Right renal pelvis (tissue), 4 donors: Measurements from ENCODE around the gene CWH43. TPM values are rescaled to one million over a fixed set of nuclear protein-coding genes. Genes with fewer than 3 reads are reported as not detected.
"Not testable (repeated sequence)": the region's sequence is repeated elsewhere in the genome, so short reads cannot be mapped to it uniquely, and the experiment has no call there.

Experiments used
- DNase-seq, 4 donors: peaks; one replicate each; pipeline ENCODE4 v3.0.0-alpha.2; 2013; ENCODE audit warnings: low read depth in 4 of 4, low spot score in 3 of 4, missing footprints in 1 of 4
- polyA plus RNA-seq, 4 donors: library from polyadenylated mRNA; unstranded; fragments of 120-200 nt; gene quantifications; one replicate each; pipeline ENCODE4 v1.2.1, GENCODE V29; 2013; ENCODE audit not compliant: insufficient read length in 4 of 4

CWH43 gene
- polyA plus RNA-seq, 4 donors = 5.7 to 8.3 (median 7.0) TPM

DNA sequence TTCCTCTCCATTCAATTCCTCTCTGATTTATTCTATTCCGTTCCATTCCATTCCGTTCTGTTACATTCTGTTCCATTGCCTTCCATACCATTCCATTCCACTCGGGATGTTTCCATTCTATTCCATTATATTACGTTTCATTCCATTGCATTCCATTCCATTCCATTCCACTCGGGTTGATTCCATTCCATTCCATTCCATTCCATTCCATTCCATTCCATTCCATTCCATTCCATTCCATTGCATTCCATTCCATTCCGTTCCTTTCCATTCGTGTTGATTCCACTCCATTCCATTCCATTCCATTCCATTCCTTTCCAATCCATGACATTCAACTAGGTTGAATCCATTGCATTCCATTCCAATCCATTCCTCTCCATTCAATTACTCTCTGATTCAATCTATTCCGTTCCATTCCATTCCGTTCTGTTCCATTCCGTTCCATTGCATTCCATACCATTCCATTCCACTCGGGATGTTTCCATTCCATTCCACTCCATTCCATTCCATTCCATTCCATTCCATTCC lies 106.6 kb downstream of the CWH43 start:
- not testable (repeated sequence) for DNase-seq

DNA sequence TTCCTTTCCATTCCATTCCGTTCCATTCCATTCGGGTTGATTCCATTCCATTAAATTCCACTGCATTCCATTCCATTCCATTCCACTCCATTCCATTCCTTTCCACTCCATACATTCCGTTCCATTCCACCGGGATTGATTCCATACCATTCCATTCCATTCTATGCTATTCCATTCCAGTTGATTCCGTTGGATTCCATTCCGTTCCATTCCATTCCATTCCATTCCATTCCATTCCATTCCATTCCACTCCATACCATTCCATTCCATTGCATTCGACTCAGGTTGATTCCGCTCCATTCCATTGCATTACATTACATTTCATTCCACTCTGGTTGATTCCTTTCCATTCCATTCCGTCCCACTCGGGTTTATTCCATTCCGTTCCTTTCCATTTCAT lies 110.1 kb downstream of the CWH43 start:
- DNase-seq = not testable (repeated sequence)

DNA sequence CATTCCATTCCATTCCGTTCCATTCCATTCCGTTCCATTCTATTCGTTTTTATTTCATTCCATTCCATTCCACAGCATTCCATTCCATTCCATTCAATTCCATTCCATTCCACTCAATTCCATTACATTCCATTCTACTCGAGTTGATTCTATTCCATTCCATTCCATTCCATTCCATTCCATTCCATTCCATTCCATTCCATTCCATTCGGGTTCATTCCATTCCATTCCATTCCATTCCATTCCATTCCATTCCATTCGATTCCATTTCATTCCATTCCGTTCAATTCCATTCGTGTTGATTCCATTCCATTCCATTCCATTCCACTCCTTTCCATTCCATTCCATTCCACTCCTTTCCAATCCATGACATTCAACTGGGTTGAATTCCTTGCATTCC lies 110.6 kb downstream of the CWH43 start:
- DNase-seq = not testable (repeated sequence)

DNA sequence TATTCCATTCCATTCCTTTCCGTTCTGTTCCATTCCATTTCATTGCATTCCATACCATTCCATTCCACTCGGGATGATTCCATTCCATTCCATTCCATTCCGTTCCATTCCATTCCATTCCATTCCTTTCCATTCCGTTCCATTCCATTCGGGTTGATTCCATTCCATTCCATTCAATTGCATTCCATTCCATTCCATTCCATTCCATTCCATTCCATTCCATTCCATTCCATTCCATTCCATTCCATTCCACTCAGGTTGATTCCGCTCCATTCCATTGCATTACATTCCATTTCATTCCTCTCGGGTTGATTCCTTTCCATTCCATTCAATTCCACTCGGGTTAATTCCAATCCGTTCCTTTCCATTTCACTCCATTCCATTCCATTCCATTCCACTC lies 111.0 kb downstream of the CWH43 start:
- DNase-seq = not testable (repeated sequence)

DNA sequence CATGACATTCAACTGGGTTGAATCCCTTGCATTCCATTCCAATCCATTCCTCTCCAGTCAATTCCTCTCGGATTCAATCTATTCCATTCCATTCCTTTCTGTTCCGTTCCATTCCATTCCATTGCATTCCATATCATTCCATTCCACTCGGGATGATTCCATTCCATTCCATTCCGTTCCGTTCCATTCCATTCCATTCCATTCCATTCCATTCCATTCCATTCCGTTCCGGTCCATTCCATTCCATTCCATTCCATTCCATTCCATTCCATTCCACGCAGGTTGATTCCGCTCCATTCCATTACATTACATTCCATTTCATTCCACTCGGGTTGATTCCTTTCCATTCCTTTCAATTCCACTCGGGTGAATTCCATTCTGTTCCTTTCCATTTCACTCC lies 111.4 kb downstream of the CWH43 start:
- DNase-seq = not testable (repeated sequence)

DNA sequence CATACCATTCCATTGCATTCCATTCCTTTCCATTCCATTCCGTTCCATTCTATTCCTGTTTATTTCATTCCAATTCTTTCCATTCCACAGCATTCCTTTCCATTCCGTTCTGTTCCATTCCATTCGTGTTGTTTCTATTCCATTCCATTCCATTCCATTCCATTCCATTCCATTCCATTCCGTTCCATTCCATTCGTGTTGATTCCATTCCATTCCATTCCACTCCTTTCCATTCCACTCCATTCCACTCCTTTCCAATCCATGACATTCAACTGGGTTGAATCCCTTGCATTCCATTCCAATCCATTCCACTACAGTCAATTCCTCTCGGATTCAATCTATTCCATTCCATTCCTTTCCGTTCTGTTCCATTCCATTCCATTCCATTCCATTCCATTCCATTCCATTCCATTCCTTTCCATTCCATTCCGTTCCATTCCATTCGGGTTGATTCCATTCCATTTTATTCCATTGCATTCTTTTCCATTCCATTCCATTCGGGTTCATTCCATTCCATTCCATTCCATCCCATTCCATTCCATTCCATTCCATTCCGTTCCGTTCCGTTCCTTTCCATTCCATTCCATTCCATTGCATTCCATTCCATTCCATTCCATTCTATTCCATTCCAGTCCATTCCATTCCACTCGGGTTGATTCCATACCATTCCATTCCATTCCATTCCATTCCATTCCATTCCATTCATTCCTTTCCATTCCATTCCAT lies 112.1 kb downstream of the CWH43 start:
- DNase-seq = not testable (repeated sequence)

DNA sequence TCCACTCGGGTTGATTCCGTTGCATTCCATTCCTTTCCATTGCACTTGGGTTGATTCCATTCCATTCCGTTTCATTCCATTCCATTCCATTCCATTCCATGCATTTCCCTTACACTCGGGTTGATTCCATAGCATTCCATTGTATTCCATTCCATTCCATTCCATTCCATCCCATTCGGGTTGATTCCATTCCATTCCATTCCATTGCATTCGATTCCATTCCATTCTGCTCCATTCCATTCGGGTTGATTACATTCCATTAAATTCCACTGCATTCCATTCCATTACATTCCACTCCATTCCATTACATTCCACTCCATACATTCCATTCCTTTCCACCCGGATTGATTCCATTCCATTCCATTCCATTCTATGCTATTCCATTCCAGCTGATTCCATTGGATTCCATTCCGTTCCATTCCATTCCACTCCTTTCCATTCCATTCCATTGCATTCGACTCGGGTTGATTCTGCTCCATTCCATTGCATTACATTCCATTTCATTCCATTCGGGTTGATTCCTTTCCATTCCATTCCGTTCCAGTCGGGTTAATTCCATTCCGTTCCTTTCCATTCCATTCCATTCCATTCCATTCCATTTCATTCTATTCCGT lies 113.9 kb downstream of the CWH43 start:
- DNase-seq = not testable (repeated sequence)

DNA sequence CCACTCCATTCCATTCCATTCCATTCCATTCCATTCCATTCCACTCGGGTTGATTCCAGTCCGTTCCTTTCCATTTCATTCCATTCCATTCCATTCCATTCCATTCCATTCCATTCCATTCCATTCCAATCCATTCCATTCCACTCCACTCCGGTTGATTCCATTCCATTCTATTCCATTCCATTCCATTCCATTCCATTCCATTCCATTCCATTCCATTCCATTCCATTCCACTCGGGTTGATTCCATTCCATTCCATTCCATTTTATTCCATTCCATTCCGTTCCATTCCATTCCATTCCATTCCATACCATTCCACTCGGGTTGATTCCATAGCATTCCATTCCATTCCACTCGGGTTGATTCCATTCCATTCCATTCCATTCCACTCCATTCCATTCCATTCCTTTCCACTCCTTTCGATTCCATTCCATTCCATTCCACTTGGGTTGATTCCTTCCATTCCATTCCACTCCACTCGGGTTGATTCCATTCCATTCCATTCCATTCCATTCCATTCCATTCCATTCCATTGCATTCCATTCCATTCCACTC lies 116.3 kb downstream of the CWH43 start:
- not testable (repeated sequence) for DNase-seq

DNA sequence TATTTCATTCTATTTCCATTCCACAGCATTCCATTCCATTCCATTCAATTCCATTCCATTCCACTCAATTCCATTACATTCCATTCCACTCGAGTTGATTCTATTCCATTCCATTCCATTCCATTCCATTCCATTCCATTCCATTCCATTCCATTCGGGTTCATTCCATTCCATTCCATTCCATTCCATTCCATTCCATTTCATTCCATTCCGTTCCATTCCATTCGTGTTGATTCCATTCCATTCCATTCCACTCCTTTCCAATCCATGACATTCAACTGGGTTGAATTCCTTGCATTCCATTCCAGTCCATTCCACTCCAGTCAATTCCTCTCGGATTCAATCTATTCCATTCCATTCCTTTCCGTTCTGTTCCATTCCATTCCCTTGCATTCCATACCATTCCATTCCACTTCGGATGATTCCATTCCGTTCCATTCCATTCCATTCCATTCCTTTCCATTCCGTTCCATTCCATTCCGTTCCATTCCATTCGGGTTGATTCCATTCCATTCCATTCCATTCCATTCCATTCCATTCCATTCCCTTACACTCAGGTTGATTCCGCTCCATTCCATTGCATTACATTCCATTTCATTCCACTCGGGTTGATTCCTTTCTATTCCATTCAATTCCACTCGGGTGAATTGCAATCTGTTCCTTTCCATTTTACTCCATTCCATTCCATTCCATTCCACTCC lies 117.5 kb downstream of the CWH43 start:
- DNase-seq = not testable (repeated sequence)

DNA sequence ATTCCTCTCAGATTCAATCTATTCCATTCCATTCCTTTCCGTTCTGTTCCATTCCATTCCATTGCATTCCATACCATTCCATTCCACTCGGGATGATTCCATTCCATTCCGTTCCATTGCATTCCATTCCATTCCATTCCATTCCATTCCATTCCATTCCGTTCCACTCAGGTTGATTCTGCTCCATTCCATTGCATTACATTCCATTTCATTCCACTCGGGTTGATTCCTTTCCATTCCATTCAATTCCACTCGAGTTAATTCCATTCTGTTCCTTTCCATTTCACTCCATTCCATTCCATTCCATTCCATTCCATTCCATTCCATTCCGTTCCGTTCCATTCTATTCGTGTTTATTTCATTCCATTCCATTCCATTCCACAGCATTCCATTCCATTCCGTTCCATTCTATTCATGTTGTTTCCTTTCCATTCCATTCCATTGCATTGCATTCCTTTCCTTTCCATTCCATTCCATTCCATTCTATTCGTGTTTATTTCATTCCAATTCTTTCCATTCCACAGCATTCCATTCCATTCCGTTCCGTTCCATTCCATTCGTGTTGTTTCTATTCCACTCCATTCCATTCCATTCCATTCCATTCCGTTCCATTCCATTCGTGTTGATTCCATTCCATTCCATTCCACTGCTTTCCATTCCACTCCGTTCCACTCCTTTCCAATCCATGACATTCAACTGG lies 118.3 kb downstream of the CWH43 start:
- DNase-seq = not testable (repeated sequence)

DNA sequence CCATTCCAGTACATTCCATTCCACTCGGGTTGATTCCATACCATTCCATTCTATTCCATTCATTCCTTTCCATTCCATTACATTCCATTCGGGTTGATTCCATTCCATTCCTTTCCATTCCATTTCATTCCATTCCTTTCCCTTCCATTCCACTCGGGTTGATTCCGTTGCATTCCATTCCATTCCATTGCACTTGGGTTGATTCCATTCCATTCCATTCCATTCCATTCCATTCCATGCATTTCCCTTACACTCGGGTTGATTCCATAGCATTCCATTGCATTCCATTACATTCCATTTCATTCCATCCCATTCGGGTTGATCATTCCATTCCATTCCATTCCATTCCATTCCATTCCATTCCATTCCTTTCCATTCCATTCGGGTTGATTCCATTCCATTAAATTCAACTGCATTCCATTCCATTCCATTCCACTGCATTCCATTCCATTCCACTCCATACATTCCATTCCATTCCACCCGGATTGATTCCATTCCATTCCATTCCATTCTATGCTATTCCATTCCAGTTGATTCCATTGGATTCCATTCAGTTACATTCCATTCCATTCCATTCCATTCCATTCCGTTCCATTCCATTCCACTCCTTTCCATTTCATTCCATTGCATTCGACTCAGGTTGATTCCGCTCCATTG lies 119.3 kb downstream of the CWH43 start:
- not testable (repeated sequence) for DNase-seq

DNA sequence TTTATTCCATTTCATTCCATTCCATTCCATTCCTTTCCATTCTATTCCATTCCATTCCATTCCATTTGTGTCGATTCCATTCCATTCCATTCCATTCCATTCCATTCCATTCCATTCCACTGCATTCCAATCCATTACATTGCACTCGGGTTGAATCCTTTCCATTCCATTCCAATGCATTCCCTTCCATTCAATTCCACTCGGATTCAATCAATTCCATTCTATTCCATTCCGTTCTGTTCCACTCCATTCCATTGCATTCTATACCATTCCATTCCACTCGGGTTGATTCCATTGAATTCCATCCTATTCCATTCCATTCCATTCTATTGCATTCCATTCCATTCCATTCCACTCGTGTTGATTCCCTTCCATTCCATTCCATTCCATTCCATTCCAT lies 121.2 kb downstream of the CWH43 start:
- DNase-seq = not testable (repeated sequence)

DNA sequence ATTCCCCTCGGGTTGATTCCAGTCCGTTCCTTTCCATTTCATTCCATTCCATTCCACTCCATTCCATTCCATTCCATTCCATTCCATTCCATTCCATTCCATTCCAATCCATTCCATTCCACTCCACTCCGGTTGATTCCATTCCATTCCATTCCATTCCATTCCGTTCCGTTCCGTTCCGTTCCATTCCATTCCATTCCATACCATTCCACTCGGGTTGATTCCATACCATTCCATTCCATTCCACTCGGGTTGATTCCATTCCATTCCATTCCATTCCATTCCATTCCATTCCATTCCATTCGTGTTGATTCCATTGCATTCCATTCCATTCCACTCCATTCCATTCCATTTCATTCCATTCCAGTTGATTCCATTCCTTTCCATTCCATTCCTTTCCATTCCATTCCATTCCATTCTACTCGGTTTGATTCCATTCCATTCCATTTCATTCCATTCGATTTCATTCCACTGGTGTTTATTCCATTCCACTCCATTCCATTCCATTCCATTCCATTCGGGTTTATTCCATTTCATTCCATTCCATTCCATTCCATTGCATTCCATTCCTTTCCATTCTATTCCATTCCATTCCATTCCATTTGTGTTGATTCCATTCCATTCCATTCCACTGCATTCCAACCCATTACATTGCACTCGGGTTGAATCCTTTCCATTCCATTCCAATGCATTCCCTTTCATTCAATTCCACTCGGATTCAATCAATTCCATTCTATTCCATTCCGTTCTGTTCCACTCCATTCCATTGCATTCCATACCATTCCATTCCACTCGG lies 122.3 kb downstream of the CWH43 start:
- not testable (repeated sequence) for DNase-seq

DNA sequence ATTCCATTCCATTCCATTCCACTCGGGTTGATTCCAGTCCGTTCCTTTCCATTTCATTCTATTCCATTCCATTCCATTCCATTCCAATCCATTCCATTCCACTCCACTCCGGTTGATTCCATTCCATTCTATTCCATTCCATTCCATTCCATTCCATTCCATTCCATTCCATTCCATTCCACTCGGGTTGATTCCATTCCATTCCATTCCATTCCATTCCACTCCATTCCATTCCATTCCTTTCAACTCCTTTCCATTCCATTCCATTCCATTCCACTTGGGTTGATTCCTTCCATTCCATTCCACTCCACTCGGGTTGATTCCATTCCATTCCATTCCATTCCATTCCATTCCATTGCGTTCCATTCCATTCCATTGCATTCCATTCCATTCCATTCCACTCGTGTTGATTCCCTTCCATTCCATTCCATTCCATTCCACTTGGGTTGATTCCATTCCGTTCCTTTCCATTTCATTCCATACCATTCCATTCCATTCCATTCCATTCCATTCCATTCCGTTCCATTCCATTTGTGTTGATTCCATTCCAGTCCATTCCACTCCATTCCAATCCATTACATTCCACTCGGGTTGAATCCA lies 123.6 kb downstream of the CWH43 start:
- DNase-seq = not testable (repeated sequence)

DNA sequence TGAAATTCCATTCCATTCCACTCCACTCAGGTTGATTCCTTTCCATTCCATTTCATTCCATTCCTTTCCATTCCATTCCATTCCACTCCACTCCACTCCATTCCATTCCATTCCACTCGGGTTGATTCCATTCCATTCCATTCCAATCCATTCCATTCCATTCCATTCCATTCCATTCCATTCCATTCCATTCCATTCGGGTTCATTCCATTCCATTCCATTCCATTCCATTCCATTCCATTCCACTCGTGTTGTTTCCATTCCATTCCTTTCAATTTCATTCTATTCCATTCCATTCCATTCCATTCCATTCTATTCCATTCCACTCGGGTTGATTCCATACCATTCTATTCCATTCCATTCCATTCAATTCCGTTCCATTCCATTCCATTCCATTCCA lies 124.5 kb downstream of the CWH43 start:
- not testable (repeated sequence) for DNase-seq
